Astrocyte (in vitro differentiated cells and primary cell): ENCODE data around the gene RANGAP1.

Experiments
- EZH2 ChIP-seq: IDR thresholded peaks from 2 replicates; pipeline ENCODE4 v1.6.1; 2012; ENCODE audit warnings: mild to moderate bottlenecking, low read length, inconsistent platforms; ENCODE audit not compliant: insufficient read depth
- TF ChIP-seq, protein P1 (sequence below): IDR thresholded peaks from 2 replicates; pipeline ENCODE4 v1.5.1; 2011; ENCODE audit warnings: low read depth, mild to moderate bottlenecking, inconsistent platforms, low read length, moderate library complexity; ENCODE audit not compliant: insufficient read depth

DNA sequence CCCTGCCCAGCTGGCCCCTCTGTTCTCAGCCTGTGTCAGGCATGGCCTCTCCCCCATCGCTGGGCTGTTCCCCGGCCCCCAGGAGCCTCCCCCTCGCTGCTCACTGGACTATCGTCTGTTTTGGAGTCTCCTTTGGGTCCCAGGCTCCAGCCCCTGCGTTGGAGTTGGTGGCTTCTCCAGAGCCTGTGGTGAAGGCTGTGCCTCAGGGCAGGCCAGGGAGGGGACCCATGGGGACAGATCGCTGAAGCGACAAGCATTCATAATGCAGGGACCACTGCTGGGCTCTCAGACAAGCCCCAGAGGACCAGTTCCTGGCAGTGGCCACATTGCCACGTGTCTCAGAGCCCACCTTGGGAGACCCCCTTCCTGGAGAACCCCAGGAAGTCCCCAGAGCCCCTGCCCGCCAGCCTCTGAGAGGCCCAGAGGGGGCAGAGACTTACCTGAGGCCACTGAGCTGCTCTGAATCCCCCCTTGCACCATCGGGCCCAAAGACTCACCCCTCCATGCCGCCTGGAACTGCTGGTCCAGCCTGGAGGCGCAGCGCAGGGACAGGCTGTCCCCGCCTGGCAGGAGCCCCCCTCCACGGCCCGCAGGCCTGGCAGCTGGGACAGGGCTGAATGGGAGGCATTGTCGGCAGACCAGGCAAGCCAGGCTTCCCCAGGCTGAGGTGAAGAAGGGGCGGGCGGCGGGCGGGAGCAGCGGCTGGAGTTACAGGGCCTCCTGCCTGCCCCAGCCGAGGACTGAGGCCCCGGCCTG, 45.4 kb downstream of the RANGAP1 start, which contains the start of gene CHADL:
- TF ChIP-seq, protein P1, sequence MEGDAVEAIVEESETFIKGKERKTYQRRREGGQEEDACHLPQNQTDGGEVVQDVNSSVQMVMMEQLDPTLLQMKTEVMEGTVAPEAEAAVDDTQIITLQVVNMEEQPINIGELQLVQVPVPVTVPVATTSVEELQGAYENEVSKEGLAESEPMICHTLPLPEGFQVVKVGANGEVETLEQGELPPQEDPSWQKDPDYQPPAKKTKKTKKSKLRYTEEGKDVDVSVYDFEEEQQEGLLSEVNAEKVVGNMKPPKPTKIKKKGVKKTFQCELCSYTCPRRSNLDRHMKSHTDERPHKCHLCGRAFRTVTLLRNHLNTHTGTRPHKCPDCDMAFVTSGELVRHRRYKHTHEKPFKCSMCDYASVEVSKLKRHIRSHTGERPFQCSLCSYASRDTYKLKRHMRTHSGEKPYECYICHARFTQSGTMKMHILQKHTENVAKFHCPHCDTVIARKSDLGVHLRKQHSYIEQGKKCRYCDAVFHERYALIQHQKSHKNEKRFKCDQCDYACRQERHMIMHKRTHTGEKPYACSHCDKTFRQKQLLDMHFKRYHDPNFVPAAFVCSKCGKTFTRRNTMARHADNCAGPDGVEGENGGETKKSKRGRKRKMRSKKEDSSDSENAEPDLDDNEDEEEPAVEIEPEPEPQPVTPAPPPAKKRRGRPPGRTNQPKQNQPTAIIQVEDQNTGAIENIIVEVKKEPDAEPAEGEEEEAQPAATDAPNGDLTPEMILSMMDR = no peak
- TF ChIP-seq EZH2 = no peak
